Suppressor macrophage treated with lipopolysaccharide for 1 hour (primary cell): ENCODE data around the gene CLDN5.

Experiments used
- DNase-seq, 3 donors: peaks; one replicate each; pipeline ENCODE4 v3.0.0-alpha.2; 2020 to 2022

Gene CLDN5

GRCh38 chr22:19478901-19479354, 45.3 kb downstream of the CLDN5 start, which contains the start of gene UFD1:
Gene UFD1, minus strand, starts transcription at chr22:19479193. Its CDS starts 108 bp downstream, at chr22:19479085.
- DNase-seq: peak; percentile 75 to 89 (median 81)

- DNase-seq: peak in 2 of 3 donors; percentile 13 to 40
These were observed 45.9 kb downstream of the CLDN5 start for GRCh38 chr22:19478045-19478900.

GRCh38 chr22:19477321-19478044, 46.7 kb downstream of the CLDN5 start:
- DNase-seq: peak in 1 of 3 donors; percentile 28

- no peak for DNase-seq
These were observed 48.2 kb downstream of the CLDN5 start for GRCh38 chr22:19476023-19476422.

- DNase-seq: no peak
These were observed 50.6 kb downstream of the CLDN5 start for GRCh38 chr22:19473578-19473977.
